GM06990 (cell line): ENCODE results near the gene DCHS2.

Experiments used
- DNase-seq: peaks from one replicate; pipeline ENCODE4 v3.0.0-alpha.2; 2011; ENCODE audit not compliant: insufficient read length; ENCODE audit errors: extremely low read depth
- H3K27me3 ChIP-seq: replicated peaks from 2 replicates; pipeline ENCODE4 v1.6.0; 2011; ENCODE audit warnings: low read length; ENCODE audit not compliant: control insufficient read depth, insufficient read depth
- H3K36me3 ChIP-seq: 2 replicates; pipeline ENCODE4 v1.5.1; 2011; ENCODE audit warnings: low read length; ENCODE audit not compliant: control insufficient read depth, insufficient read depth
- H3K4me3 ChIP-seq: replicated peaks from 2 replicates; pipeline ENCODE4 v1.5.1; 2011; ENCODE audit warnings: low read depth, mild to moderate bottlenecking, control low read depth, low read length
- TF ChIP-seq, protein P1 (sequence below): IDR thresholded peaks from 2 replicates; pipeline ENCODE4 v1.5.1; 2011; ENCODE audit warnings: low read length, control low read depth, mild to moderate bottlenecking, inconsistent platforms; ENCODE audit not compliant: insufficient read depth, poor library complexity, severe bottlenecking

The DCHS2 gene

DNA sequence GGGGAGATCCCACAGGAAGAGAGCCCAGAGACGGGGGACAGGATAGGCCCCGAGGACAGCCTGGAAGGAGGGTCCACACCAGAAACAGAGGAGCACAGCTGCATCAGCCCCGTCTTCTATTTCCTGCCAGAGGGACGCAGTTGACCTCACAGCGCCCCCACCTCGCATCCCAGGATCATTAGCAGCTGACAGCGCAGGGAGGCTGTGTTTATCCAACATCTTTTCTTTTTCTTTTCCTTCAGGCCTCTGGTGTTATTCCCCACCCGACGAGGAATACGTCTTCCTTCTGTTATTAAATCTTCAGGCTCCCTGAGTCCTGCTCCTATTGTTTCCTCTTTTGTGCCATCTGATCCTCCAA, 75.4 kb downstream of the DCHS2 start:
- TF ChIP-seq, protein P1, sequence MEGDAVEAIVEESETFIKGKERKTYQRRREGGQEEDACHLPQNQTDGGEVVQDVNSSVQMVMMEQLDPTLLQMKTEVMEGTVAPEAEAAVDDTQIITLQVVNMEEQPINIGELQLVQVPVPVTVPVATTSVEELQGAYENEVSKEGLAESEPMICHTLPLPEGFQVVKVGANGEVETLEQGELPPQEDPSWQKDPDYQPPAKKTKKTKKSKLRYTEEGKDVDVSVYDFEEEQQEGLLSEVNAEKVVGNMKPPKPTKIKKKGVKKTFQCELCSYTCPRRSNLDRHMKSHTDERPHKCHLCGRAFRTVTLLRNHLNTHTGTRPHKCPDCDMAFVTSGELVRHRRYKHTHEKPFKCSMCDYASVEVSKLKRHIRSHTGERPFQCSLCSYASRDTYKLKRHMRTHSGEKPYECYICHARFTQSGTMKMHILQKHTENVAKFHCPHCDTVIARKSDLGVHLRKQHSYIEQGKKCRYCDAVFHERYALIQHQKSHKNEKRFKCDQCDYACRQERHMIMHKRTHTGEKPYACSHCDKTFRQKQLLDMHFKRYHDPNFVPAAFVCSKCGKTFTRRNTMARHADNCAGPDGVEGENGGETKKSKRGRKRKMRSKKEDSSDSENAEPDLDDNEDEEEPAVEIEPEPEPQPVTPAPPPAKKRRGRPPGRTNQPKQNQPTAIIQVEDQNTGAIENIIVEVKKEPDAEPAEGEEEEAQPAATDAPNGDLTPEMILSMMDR = peak; percentile 34
- no peaks in the 10 kb centered on the region for H3K36me3 ChIP-seq
- DNase-seq = peak; percentile 12
- H3K27me3 ChIP-seq = no peaks in the 10 kb centered on the region
- H3K4me3 ChIP-seq = peak overlapping the region; percentile 57

DNA sequence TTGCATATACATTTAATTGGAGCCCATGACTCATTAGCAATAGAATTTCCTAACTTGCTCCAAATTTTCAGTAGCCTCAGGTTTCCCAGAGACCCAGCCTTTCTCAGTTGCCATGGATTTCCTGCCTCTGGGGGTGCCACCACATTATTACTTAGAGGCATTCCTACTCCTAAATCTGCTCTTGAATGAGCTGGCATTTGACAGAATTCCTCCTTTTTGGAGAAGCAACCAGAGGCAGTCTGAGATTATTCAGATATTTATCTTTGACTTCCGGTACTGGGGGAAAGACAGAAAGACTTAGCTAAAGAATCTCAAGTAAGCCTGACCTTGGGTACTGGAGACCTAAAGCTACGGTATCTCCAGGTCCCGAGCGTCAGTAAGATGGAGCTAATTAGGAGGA, 76.3 kb downstream of the DCHS2 start:
- TF ChIP-seq, protein P1 = no peak

DNA sequence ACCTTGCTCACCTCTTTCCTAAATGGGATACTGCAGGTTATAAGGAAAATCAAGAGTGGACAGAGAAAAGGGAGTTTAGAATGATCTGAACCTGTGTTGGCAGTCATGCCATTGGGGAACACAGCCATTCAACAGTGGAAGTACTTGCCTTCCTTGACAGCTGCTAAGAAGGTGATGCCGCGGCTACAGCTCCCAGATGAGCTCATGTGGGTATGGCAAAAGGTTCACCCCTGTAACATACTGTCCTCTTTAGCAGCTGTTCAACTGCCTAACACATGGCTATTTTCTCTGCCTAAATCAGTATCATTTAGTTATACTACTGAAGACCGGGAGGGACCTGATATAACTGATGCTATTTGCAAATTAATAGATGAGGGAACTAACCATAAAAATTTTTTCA, 76.8 kb downstream of the DCHS2 start:
- no peak for DNase-seq
- Histone ChIP-seq H3K4me3 (no peak overlapping the region), H3K27me3 (no peaks in the 10 kb centered on the region), H3K36me3 (no peaks in the 10 kb centered on the region)
- TF ChIP-seq, protein P1 = no peak

More for the DNA sequence above, 76.3 kb downstream of the DCHS2 start:
- Histone ChIP-seq H3K4me3 (no peak overlapping the region), H3K27me3 (no peaks in the 10 kb centered on the region), H3K36me3 (no peaks in the 10 kb centered on the region)
- no peak for DNase-seq

DNA sequence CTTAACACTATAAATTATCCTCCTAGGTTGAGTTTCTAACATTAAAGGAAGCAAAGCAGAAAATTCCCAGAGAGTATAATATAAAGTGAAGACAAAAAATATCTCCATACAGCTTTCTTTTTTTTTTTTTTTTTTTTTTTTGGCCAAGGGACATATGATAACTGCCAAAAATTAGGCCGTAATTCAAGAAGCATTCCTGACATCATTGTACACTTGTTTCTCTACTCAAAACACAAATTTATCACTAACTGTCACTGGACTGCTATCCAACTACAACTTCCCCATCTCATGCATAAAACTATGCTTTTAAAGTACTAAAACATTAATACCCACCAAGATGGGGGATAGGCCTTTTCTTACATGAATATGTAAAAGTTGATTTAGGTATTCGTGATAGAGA, 77.2 kb downstream of the DCHS2 start:
- Histone ChIP-seq H3K27me3 (no peaks in the 10 kb centered on the region), H3K4me3 (no peak overlapping the region), H3K36me3 (no peaks in the 10 kb centered on the region)
- DNase-seq = no peak
- TF ChIP-seq, protein P1 = no peak

DNA sequence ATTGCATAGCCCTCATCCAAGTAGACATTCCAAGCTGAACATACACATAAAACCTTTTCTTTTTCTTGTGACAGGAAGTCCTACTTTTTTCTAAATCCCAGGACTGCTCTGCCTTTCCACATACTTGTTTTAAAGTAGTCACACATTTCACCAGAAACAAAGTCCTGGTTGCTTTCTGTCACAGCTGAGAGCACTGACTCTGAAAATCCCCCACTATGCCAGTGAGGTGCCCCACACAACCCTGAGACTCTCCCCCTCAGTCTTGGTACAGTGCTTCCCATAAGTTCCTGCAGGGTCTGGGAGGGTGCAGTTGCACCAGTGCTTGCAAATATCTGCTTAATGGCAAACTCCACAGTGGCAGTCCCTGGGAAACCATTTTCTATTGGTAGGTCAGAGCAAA, 84.2 kb downstream of the DCHS2 start:
- no peaks in the 10 kb centered on the region for H3K36me3 ChIP-seq
- TF ChIP-seq, protein P1 = no peak
- no peak overlapping the region for H3K4me3 ChIP-seq
- no peak for DNase-seq
- H3K27me3 ChIP-seq = no peaks in the 10 kb centered on the region
